K562 (cell line): ENCODE data around the gene CFL1. TPM values are rescaled to one million over a fixed set of nuclear protein-coding genes. Genes with fewer than 3 reads are reported as not detected.
A peak's percentile ranks its signal among the peaks of the same experiment; 100 is the strongest.

ENCODE experiments used
- ATF2 ChIP-seq: sonication (generic); formaldehyde crosslinking; IDR thresholded peaks from 2 replicates; pipeline ENCODE4 v1.8.1; 2022; ENCODE audit warnings: missing genetic modification reagents
- CBX2 ChIP-seq: fragments of 200-600 bp; sonication (generic); IDR thresholded peaks from one replicate; pipeline ENCODE4 v1.6.1; 2012; ENCODE audit warnings: mild to moderate bottlenecking, low read length, inconsistent platforms; ENCODE audit not compliant: insufficient read depth, poor library complexity, severe bottlenecking
- CHD2 ChIP-seq: IDR thresholded peaks from 2 replicates; pipeline ENCODE4 v1.6.1; 2011; ENCODE audit warnings: low read depth, low read length
- CTCFL ChIP-seq: IDR thresholded peaks from 2 replicates; pipeline ENCODE4 v1.6.1; 2011; ENCODE audit warnings: borderline replicate concordance, low read depth, mild to moderate bottlenecking, moderate library complexity, low read length; ENCODE audit not compliant: insufficient read depth, poor library complexity, severe bottlenecking
- HMG20A ChIP-seq: fragments of 450-650 bp; formaldehyde crosslinking; conservative IDR thresholded peaks from 2 replicates; pipeline ENCODE4 v1.4.0; 2020; ENCODE audit warnings: mild to moderate bottlenecking, mixed read lengths
- ILK ChIP-seq: fragments of 450-650 bp; IDR thresholded peaks from 2 replicates; pipeline ENCODE4 v1.6.1; 2016; ENCODE audit warnings: missing genetic modification characterization, low read depth, mild to moderate bottlenecking, missing compliant biosample characterization, moderate library complexity, borderline replicate concordance
- PHF8 ChIP-seq: fragments of 200-600 bp; sonication (generic); IDR thresholded peaks from 2 replicates; pipeline ENCODE4 v1.6.1; 2012; ENCODE audit warnings: mixed run types, mild to moderate bottlenecking, inconsistent platforms, low read length, moderate library complexity, borderline replicate concordance
- POLR2A ChIP-seq: fragments of 450-650 bp; conservative IDR thresholded peaks from 2 replicates; pipeline ENCODE4 v1.6.1; 2016
- SMC3 ChIP-seq: conservative IDR thresholded peaks from 2 replicates; pipeline ENCODE4 v1.6.1; 2011; ENCODE audit warnings: low read depth, low read length, improper control_type of control experiment; ENCODE audit not compliant: insufficient read depth
- TBL1XR1 ChIP-seq, 2 experiments: IDR thresholded peaks; 2 replicates each; pipeline ENCODE4 v1.6.1; 2012; ENCODE audit warnings: improper control_type of control experiment in 2 of 2, low read length in 2 of 2, mild to moderate bottlenecking in 1 of 2
- VEZF1 ChIP-seq: fragments of 200-800 bp; sonication (Bioruptor generic); IDR thresholded peaks from 2 replicates; pipeline ENCODE4 v1.6.1; 2017; ENCODE audit warnings: missing genetic modification characterization, missing compliant biosample characterization
- ZNF146 ChIP-seq: IDR thresholded peaks from one replicate; pipeline ENCODE4 v1.6.1; 2018; ENCODE audit warnings: missing compliant biosample characterization; ENCODE audit not compliant: unreplicated experiment
- ZNF224 ChIP-seq: sonication (generic); formaldehyde crosslinking; IDR thresholded peaks from 2 replicates; pipeline ENCODE4 v1.8.0; 2022; ENCODE audit warnings: mild to moderate bottlenecking, missing genetic modification reagents
- ZNF384 ChIP-seq: IDR thresholded peaks from 2 replicates; pipeline ENCODE4 v1.6.1; 2012; ENCODE audit warnings: low read depth, low read length, improper control_type of control experiment
- ZNF408 ChIP-seq: fragments of 250-450 bp; sonication (Bioruptor Pico); IDR thresholded peaks from 2 replicates; pipeline ENCODE4 v1.4.0; 2020; ENCODE audit warnings: low read depth, mild to moderate bottlenecking, moderate library complexity
- ZNF592 ChIP-seq: fragments of 450-650 bp; IDR thresholded peaks from 2 replicates; pipeline ENCODE4 v1.6.1; 2017; ENCODE audit warnings: antibody characterized with exemption, mild to moderate bottlenecking
- polyA plus RNA-seq, 8 experiments: library from polyadenylated mRNA; depleted of rRNA in 4 of 8; stranded (reverse) in 5 of 8; unstranded in 3 of 8; fragments of >200 nt; fragmentation: Nextera tagmentation in 2 of 8; fragmentation: Illumina TruSeq in 1 of 8; extraction: Ambion mirVana in 2 of 8; extraction: Trizol in 1 of 8; gene quantifications; 2 replicates each; pipeline versions ENCODE4 v1.2.1 to v1.2.3, GENCODE V29; 2011 to 2014; ENCODE audit warnings: inconsistent platforms in 1 of 8, missing spikeins in 1 of 8
- total RNA-seq, 7 experiments: library from RNA; depleted of rRNA in 6 of 7; stranded (reverse); fragments of >200 nt in 6 of 7; fragmentation: Illumina TruSeq in 2 of 7; extraction: Trizol in 2 of 7; gene quantifications; 2 replicates each; pipeline versions ENCODE4 v1.2.1 to v1.2.3, GENCODE V29; 2011 to 2021; ENCODE audit warnings: low replicate concordance in 1 of 7

CFL1 gene
- total and polyA plus RNA-seq, 9 of the 15 experiments (the other 6 are each of a cell fraction or from before 2014, with no cell fraction given): 105 to 1,101 (median 859) TPM

GRCh38 chr11:65891219-65892136 is 33.5 kb upstream of the CFL1 start (continued):
- no peak for TF ChIP-seq ZNF408
- peak; percentile 61 for TF ChIP-seq ZNF592
- peak; percentile 6; the same call in 1 of the 2 replicates for TF ChIP-seq CHD2
- TF ChIP-seq VEZF1 (CRISPR knock-in tag): peak; percentile 73
- TF ChIP-seq SMC3: peak; percentile 28; the same call in 1 of the 2 replicates
- no peak for TF ChIP-seq ILK (tag)
- TF ChIP-seq HMG20A: no peak
- TF ChIP-seq ATF2 (CRISPR knock-in tag): no peak
- no peak for TF ChIP-seq ZNF146 (CRISPR knock-in tag)
- TF ChIP-seq ZNF224 (CRISPR knock-in tag): no peak
- TF ChIP-seq CTCFL: peak; percentile 66
- no peak for TF ChIP-seq TBL1XR1 (IDR thresholded peaks at IDR 0.05; ENCODE audit: low read length in 2 of 2)
- TF ChIP-seq CBX2: no peak
- TF ChIP-seq POLR2A: peak; percentile 76
- no peak for TF ChIP-seq ZNF384
- TF ChIP-seq PHF8: no peak
